ENCODE data around the gene C10orf53.

The C10orf53 gene

DNA sequence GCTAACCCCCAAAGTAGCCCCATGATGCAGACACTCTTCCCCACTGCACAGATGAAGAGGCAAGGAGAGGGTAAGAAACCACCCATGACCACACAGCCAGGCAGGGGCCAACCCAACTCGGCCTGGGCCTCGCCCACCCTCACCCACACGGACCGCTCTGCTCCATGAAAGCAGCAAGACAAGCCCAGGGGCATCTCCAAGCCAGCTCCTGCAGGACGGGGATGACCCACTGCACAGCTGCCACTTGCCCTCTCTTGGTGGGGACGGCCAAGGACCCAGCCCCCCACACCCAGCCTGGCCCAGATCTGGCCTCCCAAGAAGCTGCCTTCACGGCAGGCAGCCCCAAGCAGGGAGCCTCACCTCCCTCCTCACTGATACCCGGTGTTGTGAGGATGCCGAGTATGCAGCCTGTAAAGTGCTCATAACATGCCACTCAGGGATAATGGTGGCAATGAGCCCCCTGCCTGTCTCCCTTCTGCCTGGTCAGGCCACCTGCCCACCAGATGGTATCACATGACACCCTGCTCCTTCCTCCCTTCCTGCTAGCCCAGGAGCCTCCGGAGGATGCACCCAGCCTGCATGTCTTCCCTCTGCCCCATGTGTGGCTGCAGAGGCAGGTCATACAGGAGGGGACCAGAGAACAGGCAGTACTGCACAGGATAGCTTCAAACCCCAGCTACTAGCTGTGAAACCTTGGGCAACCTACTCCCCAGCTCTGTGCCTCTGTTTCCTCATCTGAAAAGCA, 59.3 kb downstream of the C10orf53 start:
- DNase-seq: no peak

DNA sequence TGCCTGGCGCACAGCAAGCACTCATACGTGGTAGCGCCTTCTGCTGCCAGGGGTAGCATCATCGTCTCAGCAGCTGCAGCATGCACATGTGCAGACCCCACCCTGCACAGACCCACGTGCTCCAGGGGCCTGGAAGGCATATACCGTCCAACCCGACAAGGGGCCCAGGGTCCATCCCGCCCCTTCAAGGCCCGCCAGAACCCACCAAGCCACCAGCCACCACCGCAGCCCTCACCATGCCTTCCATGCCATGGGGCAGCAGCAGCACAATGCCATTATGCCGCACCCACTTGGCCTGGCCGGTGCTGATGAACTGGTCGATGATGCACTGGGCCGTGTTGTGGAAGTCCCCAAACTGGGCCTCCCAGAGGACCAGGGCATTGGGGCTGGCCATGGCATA, 60.0 kb downstream of the C10orf53 start:
- DNase-seq: no peak

DNA sequence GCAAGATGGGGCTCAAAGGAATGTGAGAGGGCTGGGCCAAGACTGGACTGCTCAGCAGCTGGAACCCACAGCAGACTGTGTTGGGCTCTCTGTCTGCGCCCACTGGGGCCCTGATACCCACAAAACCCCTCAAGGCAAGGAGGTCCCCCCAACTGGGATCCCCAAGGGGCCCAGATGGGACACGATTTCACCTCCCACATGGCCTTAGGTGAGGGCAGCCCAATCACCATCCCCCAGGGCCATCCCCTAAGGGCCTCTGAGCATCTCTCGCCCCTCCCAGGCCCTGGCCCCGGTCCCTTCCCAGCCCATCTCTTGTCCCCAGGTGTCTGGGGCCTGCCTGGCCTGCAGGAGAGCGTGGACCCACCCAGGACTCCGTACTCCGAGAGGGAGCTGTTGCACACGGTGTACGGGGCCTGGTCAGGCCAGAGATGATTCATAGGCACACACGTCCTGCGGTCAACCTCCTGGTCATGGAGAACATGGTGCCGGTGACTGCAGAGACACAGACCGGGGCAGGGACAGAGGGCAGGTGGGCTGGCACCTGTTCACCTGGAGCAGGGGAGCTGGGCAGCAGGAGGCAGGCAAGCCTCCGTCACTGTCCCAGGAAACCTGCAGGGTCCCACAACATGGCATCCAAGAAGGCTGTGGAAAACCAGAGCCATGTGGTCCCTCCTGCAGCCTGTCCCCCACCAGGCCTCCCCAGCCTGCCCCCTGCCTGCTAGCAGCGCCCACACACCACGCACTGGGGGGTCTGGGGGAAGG, 61.1 kb downstream of the C10orf53 start:
- DNase-seq: no peak

DNA sequence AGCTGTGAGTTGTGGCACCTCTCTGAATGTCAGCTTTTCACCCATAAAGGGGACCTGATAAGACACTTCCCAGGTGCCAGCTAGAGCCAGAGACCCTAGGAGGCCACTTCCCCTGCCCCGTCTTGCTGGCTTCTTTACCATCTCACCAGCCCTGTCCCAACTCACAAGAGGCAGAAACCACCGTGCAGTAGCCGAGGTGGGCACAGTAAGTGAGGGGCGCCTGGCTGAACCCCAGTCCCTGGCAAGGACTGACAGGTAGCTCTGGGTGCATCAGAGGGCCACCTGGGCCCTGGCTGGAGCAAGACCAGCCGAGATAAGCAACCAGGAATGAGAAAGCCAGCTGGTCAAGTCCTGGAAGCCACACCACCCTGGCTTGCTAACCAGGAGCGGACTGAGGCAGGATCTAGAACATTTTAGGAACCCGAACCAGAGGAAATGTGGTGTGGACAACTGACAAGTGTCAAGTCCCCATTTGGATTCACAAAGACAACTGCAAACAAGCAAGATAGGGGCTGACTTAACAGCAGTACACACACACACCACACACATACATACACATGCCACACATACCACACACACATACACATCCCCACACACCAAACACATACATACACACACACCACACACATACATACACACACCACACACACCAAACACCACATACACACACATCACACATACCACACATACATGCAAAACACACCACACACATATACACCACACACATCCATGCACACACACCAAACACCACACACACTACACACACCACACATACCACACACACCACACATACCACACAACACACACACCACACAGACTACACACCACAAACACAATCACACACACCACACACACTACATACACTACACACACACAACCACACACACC, 61.9 kb downstream of the C10orf53 start:
- DNase-seq: no peak

DNA sequence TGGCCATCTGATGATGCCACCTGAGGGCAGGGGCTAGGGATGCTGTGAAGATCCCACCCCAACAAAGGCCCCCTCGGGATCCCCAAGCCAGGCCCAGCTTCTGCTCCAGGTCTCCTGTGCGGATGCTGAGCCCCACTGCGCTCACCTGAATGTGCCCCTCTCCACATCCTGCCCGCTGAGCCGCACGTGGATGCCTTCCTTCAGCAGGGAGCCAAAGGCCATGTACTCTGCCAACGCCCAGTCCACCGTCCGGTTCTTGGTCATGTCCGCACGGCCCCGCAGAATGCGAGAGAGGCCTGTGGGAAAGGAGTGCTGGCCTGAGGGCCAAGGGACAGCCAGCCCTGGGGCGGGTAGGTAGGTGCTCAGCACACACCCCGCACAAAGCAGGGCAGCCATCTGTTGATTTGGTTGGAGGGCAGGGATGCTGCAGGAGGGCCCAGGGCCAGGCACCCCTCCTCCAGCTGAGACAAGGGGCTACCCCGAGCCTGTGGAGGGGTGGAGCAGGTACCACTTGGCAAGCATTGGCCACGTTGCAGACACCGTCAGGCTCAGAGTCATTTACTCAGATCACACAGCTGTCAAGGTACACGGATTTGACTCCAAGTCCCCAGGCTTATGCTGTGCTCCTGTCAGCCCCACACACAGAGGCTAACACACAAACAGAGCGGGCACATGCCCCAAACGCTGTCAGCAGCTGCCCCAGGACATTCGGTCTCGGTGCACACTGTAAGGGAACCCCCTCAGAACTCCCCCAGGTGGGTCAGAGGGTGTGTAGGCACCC, 63.4 kb downstream of the C10orf53 start:
- DNase-seq: no peak

DNA sequence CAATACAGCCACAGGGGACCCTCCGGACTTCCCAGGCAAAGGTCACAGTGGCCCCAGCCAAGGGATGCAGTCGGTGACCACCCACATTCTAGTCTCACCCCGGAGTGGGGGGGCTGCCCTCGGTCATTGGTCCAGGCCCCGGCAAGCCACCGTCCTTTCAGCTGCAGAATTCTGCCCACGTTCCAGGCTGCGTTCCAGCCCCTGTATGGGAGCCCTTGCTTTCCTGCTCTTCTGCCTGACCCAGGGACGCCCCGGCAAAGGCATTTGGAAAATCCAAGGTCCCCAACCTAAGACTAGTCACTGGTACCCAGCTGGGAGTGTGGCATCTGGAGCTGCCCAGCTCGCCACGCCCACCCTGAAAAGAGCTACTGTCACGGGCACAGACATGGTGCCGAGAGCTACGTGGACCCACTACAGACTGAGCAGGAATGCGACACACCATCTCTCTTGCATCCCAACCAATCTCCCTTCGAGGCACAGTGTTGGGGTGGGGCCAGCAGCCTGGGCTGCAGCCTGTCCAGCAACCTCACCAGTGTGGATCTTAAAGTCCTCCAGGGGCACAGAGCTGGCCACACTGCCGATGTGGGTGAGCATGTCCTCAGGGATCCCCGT, 64.1 kb downstream of the C10orf53 start:
- no peak for DNase-seq

DNA sequence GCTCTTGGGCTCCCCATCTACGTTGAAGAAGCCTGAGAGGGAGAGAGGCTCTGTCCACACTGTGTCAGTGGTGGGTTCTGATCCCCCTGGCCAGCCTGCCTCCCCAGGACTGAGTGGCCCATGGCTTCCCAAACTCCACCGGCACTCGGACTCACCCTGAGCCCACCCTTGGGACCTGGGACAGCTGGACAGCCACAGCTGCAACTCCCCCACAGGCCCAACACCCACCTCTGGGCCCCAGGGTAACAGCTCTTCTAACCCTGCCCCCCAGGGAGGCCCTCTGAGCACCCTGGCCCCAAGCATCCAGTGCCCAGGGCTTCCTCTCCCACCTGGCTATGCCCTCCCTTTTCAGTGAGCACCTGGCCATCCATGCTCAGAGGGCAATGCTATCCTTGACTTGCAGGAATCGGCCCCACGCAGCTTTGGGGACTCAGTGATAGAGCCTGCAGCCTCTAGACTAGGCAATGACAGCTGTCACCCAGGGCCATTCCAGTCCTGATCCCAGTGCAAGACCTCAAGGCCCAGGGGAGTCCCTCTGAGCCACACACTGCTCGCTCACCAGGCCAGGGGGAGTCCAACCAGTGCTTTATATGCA, 64.7 kb downstream of the C10orf53 start:
- no peak for DNase-seq

DNA sequence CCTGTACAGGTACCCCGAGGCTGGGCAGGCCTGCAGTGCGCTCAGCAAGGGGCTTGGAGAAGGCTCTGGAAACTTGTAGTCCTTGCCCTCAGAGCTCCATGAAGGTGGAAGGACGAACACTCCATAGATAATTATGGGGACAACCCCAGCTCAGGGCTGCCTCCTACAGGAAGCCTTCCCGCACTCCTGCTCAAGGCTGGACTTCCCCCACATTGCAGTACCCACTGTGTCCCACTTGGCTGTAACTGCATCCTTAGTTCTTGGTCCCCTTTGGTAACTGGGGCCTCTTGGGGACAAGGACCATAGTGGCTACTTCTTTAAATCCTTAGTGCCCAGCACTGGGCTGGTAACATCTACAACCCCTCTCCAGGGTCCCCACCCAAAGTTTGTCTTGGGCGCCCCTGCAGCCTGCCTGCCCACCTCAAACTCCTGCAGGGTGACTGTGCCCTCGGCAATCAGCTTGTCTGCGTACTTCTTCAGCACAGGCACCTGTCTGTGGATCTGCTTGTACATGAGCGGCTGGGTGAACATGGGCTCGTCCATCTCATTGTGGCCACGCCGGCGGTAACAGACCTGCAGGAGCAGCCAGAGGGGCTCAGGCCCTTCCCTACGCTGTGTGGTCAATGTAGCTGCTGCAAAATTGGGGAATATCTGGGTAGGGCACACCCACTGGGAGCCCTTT, 65.6 kb downstream of the C10orf53 start:
- no peak for DNase-seq

DNA sequence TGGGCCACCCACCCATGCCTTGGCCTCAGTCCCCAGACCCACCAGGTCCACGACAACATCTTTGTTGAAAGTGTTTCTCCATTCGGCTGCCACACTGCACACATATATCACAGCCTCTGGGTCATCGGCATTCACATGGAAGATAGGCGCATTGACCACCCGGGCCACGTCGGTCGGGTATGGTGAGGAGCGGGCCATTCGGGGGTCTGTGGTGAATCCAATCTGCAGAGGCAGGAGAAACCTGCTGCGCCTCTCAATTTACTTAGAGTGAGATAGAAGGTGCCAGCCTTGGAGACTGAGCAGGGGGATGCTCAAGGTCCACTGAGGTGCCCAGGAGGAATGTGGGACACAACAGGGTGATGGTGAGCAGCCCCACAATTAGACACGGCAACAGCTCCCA, 66.3 kb downstream of the C10orf53 start:
- no peak for DNase-seq

DNA sequence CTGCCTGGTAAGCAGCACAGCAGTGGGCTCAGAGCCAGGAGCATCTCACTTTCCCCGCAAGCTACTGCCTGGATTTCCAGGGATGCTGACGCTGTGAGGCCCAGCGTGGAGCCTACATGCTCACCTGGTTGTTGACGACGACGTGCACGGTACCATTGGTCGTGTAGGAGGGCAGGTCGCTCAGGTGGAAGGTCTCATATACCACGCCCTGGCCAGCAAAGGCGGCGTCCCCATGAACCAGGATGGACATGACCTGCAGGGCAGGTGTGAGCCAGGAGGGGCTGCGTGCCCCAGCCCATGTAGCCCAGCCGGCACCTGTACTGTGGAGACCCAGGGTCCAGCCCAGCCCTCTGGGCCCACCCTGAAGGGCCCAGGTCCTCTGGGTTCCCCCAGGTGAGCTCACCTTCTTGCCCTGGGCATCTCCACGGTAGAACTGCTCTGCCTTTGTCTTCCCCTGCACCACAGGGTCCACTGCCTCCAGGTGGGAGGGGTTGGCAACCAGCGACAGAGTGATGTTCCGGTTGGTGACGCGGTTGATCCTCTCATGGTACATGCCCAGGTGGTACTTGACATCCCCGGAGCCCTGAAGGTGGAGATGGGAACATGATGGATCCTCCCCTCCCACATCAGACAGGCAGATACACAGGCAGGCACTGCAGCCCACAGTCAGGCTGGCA, 67.3 kb downstream of the C10orf53 start:
- no peak for DNase-seq

All from stimulated activated CD4-positive, alpha-beta T cell treated with anti-CD3 and anti-CD28 coated beads, Interleukin-15, amount 100 ng/mL, for 24 hours (primary cell).